GM18519 (cell line): ENCODE results near the gene UPP2.

Experiments used
- ATAC-seq: cut with Tn5 transposase; IDR thresholded peaks from one replicate; pipeline ENCODE4 v1.9.1; 2021; ENCODE audit warnings: mild to moderate bottlenecking, moderate library complexity; ENCODE audit not compliant: unreplicated experiment, low FRiP score

Gene UPP2

DNA sequence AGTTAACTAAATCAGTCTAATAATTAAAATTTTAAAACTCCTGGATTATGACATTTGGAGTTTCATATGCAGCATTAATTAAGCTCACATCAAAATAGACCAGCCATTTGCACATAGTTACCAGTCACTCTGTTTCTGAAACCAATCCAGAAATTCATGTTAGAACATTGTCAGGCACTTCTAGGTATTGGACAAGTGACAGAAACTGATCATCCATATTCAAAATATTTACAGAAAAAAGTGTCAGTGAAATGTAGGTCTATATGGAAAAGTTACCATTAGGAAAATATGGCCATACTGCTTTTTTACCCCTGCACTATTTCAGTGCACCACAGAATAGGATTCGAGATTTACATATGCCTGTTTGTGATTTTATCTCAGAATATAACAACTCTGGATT lies 33.4 kb downstream of the UPP2 start:
- ATAC-seq: no peak

DNA sequence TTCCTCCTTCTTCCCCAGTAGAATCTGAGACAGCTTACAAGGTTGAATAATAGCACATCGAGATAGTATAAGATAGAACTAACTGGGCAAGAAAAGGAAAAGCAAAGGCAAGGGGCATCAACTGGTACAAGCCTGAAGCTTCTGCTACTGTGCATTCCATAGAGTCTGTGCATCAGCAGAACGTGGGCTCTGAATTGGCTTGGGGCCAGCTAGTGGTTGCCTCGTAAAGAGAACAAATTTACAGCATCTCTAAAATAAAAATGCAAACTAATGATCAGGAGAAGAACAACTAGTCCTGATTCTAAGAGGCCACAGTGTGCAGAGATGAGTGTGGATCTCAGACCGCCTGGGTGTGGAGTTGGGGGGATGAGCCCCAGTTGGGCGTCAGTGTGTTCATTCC lies 36.6 kb downstream of the UPP2 start:
- ATAC-seq: no peak

DNA sequence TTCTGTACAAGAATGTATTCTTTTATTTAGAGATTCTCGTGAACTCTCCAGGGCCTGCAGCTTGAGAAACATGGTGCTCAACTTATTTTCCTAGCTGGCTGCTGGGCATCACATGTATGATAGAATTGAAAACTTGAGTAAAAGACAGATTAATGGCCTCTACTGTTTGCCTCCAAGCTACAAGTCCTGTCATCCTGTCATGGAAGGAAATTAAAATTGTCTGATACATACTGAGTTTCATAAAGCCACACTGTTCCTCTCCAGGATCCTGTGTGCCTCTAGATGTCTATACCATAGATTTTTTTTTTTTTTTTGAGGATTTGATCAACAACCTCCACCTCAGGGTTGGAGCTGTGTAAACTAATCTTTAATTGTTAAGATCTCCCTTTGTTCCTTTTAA lies 38.5 kb downstream of the UPP2 start:
- ATAC-seq: no peak

DNA sequence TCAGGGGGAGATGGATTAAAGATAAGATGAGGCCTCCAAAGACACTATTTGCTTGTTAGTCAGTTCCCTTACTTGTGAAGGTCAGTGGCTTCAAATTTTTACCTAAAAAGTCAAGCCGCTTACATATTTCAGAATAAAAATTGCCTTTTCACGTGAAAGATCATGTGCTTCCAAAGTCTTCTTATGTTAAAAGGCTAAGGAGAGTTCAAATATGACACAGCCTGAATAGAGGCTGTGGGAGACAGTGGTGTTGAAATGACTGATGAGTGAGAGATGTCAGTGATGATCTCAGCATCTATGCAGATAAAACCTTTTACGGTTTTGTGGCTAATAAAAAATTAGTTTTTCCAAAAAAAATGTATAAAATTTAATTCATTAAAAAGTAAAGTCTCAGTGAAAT lies 40.5 kb downstream of the UPP2 start:
- ATAC-seq: no peak

DNA sequence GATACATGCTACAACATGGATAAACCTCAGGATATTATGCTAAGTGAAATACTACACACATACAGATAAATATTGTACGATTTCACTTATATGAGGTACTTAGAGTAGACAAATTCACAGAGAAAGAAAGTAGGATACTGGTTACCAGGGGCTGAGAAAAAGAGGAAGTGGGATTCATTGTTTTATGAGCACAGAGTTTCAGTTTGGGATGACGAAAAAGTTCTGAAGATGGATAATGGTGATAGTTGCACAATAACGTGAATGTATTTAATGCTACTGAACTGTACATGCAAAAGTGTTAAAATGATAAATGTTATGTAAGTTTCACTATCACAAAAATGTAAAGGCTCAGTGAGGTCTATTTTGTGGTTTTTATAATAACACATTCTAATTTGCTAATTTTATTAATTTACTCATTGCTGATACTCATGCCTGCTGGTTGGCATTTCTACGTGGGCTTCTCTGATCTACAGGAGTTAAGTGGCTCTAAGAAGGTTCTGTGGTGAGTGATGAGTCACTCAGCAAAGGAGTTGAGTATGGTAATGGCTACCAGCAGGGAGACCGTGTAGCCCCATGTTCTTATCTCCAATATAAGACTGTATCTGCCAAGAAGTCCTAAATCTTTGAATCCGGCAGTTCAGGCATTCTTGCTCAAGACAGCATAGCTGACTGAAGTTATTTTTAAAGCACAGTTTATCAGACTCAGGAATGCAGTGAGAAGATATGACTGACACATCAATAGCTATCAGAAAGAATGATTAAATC lies 41.1 kb downstream of the UPP2 start:
- no peak for ATAC-seq

DNA sequence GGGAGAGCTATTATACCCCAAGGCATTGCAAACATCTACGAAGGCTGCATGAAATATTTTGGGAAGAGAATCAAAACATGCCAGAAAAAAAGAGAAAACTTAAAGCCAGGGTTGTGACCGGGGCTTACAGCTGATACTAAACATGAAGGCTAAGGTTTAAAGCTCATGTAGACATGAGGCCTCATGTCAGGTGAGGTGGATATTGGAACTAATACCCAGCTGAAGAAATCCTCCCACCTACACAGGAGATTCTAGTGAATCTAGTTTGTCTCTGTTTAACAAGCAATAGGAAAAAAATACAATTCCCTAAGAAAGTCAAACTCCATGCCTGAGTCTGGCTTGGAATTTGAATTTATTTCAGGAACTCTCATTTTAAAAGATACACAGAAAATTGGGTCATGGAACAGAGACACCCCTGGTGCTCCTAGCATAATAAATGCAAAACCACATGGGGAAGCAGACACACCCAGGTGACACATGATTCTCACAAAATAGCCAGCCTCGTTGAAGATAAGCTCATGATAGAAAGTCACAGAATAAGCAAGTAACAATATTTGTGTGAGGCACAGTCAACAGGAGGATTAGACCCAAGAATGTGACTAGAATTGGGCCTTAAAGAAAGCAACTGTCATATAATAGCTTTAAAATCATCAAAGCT lies 42.2 kb downstream of the UPP2 start:
- ATAC-seq: no peak

DNA sequence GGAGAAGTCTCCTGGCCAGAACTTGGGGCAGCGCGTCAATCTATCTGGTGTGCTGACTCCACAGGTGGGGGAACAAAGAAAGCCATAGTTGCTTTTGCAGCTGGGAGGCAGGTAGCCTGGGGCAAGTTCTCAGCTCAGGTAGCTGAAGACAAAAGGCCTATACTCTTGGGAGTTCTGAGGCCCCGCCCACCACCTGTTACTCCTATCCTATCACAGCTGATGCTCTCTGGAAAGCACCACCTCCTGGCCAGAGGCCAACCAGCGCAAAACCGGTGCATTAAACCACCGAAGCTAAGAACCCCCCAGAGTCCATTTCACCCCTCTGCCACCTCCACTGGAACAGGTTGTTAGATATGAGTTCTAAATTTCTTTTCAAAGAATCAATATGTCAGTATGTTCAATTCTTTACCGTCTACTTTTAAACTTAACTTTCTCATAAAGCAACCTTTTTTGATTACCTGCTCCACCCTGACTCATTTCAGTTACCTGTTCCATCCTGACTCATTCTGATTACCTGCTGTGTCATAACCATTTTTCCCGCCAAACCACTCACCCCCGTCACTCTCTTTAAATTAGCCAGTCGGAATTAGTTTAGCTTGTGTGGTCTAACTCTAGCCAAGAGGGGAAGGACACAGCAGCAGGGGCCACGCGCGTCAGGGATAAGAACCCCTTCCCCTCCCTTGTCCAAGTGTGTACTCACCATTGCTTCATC lies 43.4 kb downstream of the UPP2 start:
- no peak for ATAC-seq

DNA sequence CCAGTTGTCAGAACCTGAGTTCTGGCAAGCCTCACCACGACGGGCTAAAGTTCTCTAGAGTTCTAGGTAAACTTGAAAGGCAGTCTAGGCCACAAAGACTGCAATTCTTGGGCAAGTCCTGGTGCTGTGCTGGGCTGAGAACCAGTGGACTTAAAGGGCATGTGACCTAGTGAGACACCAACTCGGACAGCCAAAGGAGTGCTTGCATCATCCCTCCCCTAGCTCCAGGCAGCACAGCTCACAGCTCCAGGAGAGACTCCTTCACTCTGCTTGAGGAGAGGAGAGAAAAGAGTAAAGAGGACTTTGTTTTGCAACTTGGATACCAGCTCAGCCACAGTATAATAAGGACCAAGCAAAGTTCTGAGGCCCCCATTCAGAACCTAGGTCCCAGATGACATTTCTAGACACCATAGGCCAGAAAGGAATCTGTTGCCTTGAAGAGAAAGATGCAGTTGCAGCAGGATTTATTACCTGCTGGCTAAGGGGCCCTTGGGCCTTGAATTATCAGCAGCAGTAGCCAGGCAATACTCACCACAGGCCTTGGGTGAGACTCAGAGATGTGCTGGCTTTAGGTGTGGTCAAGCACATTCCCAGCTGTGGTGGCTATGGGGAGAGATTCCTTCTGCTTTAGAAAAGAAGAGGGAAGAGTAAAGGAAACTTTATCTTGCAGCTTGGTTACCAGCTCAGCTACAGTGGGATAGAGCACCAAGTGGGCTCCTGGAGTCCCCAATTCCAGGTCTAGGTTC lies 51.8 kb downstream of the UPP2 start:
- ATAC-seq: no peak

DNA sequence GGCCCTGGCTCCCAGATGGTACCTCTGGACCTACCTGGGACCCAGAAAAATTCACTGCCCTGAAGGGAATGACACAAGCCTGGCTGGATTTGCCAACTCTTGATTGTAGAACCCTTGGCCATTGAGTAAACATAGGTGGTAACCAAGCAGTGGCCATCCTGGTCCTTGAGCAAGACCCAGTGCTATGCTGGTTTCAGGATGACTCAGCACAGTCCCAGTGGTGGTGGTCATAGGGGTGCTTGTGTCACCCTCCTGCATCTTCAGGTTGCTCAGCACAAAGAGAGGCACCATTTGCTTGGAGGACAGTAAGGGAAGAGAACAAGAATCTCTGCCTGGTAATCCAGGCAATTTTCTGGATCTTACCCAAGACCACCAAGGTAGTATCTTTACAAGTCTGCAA lies 52.9 kb downstream of the UPP2 start:
- ATAC-seq: no peak

DNA sequence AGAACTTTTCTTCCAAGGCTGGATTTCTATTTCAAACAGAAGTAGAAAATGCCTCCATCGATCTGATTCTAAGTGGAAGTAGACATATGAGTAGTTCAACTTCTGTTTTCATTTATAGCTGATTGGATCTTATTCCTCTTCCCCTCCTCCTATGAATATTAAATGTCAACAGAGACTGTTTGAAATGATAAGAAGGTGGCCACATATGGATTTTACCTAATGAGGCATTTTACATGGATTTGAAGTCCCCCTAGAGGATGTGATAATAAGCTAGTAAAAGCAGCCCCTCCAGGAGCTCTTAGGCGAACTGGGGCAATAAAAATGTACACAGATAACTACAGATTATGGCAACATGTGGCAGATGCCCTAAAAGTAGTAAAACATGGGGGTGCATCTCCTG lies 71.0 kb downstream of the UPP2 start:
- ATAC-seq: no peak

DNA sequence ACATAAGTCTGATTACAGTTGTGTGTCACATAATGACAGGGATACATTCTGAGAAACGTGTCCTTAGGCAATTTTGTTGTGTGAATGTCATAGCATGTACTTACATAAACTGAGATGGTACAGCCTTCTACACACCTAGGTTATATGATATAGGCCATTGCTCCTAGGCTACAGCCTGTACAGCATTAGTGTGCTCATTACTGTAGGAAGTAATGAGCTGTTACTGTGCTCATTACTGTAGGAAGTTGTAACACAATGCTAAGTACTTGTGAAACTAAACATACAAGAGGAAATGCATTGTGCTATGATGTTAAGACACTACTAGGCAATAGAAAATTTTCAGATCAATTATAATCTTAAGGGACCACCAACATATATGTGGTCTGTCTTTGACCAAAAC lies 72.8 kb downstream of the UPP2 start:
- no peak for ATAC-seq

DNA sequence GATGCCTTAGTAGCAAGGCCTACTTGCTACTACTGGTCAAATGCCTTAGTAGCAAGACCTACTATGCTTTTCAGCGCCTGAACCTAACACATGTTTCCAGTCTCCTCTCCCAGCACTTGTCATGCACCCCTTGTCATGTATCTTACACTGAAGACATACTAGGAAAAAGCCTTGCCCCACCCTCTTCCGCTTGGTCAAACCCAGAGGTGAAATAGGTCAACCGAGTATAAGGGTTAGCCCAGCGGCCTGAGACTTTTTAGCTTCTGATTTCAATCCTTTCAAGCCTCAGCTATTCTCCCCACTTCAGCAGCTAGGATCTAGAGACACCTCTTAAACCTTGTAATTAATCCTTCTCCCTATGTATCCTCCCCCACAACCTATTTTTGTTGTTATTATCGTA lies 73.3 kb downstream of the UPP2 start:
- ATAC-seq: no peak

DNA sequence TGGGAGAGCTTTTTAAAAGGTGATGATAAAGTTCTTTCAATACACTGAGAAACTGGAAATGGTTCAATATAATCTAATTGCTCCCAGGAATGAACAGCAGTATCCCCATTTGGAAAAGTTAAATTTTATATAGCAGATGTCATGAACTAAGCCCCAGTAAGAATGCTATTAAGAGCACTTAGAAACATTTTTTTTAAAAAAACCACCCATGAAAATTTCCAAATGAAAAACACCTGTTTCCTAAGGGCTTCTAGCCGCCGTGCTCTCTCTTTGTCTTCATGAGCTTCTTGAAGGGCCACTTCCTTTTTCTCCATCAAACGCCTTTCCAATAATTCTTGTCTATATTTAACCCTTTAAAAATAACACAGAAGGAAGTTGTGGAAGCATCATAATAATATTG lies 77.0 kb downstream of the UPP2 start:
- no peak for ATAC-seq

DNA sequence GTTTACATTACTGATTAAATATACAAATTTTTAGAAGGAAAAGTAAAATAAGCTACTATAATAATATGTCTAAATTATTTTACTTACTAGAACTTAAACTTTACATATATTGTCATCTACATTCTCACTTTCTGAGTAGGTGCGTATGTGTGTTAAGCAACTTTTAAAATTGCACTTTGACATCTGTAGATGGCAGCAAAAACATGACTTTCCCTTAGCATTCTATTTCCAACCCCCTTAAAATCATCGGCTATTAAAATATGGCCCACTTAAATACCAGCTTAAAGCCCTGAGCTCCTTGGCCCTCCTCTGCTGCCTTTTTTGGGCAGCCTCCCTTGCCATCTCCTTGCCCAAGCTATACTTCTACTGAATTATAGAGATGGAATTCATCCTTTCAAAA lies 78.0 kb downstream of the UPP2 start:
- ATAC-seq: peak; percentile 64

DNA sequence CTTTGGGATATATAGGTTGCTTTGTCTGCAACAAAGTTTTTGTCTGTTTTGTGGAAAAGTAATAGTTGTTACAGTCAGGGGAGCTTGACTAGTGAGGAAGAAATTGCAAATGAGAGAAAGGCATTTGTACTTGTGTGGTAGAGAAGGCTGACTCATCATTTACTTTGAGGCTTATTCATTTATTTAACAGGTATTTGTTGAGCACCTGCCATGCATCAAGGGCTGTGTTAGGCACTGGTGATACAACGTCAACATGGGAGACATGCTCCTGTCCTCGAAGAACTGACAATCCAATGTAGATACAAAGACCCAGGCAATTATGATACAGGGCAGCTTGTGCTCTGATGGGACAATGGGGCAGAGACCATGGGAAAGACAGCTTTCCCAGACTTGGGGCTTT lies 79.5 kb downstream of the UPP2 start:
- ATAC-seq: no peak

DNA sequence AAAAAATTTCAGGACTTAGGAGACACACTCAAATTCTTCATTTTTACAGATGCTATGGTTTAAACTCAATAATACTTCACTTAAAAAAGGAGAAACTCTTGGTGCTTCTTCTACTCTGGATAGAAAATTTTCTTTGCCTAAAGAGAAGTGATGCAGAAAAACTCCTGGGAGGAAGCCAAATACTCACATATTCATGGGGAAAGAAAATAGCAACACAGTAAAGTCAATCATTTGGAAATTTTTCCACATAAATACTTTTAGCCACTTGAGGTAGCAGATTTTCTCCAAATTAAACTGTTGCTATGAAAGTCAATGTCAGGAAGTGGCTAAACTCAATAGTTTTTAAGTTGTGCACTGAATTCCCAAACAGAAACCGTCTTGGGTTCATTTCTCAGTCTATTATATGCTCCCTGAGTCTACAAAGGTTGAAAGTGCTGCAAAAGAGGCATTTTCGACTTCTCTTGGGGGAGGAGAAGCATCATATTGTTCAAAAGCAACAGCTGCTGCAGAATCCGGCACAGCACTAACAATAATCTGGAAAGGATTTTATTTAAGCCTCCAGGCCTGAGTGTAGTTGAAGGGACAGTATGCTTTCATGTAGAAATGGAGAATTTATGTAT lies 81.1 kb downstream of the UPP2 start:
- ATAC-seq: no peak

DNA sequence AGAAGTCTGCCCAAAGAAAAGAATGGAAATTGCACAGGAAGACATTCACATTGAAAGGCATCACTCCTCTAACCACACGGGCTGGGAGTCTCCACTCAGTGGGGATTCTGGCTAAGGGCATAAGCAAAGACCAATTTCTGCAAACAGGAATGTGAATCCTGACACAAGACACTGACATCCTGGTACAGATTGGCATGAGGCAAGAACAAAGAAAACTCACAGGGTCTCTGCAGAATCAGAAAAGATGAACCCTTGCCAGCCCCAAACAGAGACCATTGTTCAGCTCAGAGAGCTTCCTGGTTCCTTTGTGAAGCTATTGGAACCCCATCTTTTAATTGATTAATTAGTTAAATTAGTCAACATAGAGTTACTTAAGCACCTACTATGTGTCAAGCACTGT lies 82.3 kb downstream of the UPP2 start:
- ATAC-seq: no peak

DNA sequence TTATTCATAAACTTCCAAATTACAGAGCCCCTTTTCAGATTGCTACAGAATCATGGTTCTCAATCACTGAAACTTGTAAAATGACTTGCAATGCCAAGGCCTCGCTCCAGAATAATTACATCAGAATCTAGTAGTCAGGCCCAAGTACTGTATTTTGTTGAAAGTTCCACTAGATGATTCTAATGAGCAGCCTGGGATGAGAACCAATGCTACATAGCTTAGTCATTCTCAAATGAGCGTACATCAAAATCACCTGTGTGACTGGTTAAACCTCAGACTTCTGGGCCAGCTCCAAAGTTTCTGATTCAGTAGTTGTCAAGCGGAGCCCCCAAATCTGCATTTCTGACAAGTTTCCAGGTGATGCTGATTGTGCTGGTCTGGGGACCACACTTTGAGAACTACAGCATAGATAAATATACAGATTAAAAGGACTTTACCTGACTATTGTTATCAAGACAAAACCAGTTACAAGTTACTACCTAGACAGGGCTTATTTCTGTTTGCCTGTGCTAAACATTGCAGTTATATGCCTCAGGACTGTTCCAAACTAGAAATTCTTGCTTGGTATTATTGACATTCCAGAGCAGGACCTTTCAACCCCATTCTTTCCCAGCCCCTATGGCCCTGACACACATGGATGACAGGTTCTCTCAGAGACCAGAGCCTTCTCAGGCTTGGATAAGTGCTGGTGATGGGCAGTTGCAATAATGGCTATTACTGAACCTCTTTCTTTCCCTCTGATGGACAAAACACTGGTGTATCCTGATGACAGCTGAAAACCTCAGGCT lies 83.1 kb downstream of the UPP2 start:
- no peak for ATAC-seq
